ENCODE measurements around the gene PAPSS1.
A peak's percentile ranks its signal among the peaks of the same experiment; 100 is the strongest.
"Not testable (repeated sequence)": the region's sequence is repeated elsewhere in the genome, so short reads cannot be mapped to it uniquely, and the experiment has no call there.

PAPSS1 gene

GRCh38 chr4:107689912-107690587 lies 30.0 kb downstream of the PAPSS1 start:
- DNase-seq (ENCODE audit: low spot score): peak; percentile 6

- DNase-seq (ENCODE audit: low spot score): no peak
Observed at GRCh38 chr4:107688421-107688820, 31.6 kb downstream of the PAPSS1 start.

- DNase-seq (ENCODE audit: low spot score): no peak
Observed at GRCh38 chr4:107685740-107686139, 34.3 kb downstream of the PAPSS1 start.

- DNase-seq (ENCODE audit: low spot score): no peak
Observed at GRCh38 chr4:107683873-107684272, 36.2 kb downstream of the PAPSS1 start.

GRCh38 chr4:107682306-107682705 lies 37.7 kb downstream of the PAPSS1 start:
- no peak for DNase-seq (ENCODE audit: low spot score)

GRCh38 chr4:107669068-107669467 lies 51.0 kb downstream of the PAPSS1 start:
- no peak for DNase-seq (ENCODE audit: low spot score)

- DNase-seq (ENCODE audit: low spot score): peak; percentile 11
Observed at GRCh38 chr4:107666134-107666533, 53.9 kb downstream of the PAPSS1 start.

GRCh38 chr4:107665001-107665400 lies 55.0 kb downstream of the PAPSS1 start:
- DNase-seq (ENCODE audit: low spot score): no peak

- no peak for DNase-seq (ENCODE audit: low spot score)
Observed at GRCh38 chr4:107658400-107659336, 61.4 kb downstream of the PAPSS1 start.

- DNase-seq (ENCODE audit: low spot score): no peak
Observed at GRCh38 chr4:107655289-107655688, 64.7 kb downstream of the PAPSS1 start.

- no peak for DNase-seq (ENCODE audit: low spot score)
Observed at GRCh38 chr4:107654694-107655093, 65.3 kb downstream of the PAPSS1 start.

- DNase-seq (ENCODE audit: low spot score): not testable (repeated sequence)
Observed at GRCh38 chr4:107651408-107651807, 68.6 kb downstream of the PAPSS1 start.

GRCh38 chr4:107650251-107650650 lies 69.8 kb downstream of the PAPSS1 start:
- DNase-seq (ENCODE audit: low spot score): no peak

- no peak for DNase-seq (ENCODE audit: low spot score)
Observed at GRCh38 chr4:107648178-107648991, 71.6 kb downstream of the PAPSS1 start.

- DNase-seq (ENCODE audit: low spot score): no peak
Observed at GRCh38 chr4:107647591-107647990, 72.4 kb downstream of the PAPSS1 start.

GRCh38 chr4:107645604-107646003 lies 74.4 kb downstream of the PAPSS1 start:
- no peak for DNase-seq (ENCODE audit: low spot score)

GRCh38 chr4:107643021-107643420 lies 77.0 kb downstream of the PAPSS1 start:
- DNase-seq (ENCODE audit: low spot score): no peak

GRCh38 chr4:107640878-107641277 lies 79.2 kb downstream of the PAPSS1 start:
- no peak for DNase-seq (ENCODE audit: low spot score)

- no peak for DNase-seq (ENCODE audit: low spot score)
Observed at GRCh38 chr4:107640197-107640596, 79.8 kb downstream of the PAPSS1 start.

GRCh38 chr4:107635735-107636134 lies 84.3 kb downstream of the PAPSS1 start:
- no peak for DNase-seq (ENCODE audit: low spot score)

- DNase-seq (ENCODE audit: low spot score): no peak
Observed at GRCh38 chr4:107631560-107631959, 88.5 kb downstream of the PAPSS1 start.

GRCh38 chr4:107630185-107630705 lies 89.8 kb downstream of the PAPSS1 start:
- DNase-seq (ENCODE audit: low spot score): no peak

Measured in LoVo (cell line).